OCI-LY7 (cell line): ENCODE results near the gene TMX4.

Source experiments
- CTCF ChIP-seq: fragments of 200-600 bp; sonication (generic); conservative IDR thresholded peaks from 2 replicates; pipeline ENCODE4 v1.5.1; 2014; ENCODE audit warnings: mild to moderate bottlenecking, antibody characterized with exemption, low read length, moderate library complexity, mixed read lengths
- EZH2phosphoT487 ChIP-seq: fragments of 200-600 bp; sonication (generic); IDR thresholded peaks from 2 replicates; pipeline ENCODE4 v1.6.1; 2018; ENCODE audit warnings: low read depth, borderline replicate concordance, mild to moderate bottlenecking, mixed run types, antibody characterized with exemption, low read length, moderate library complexity, mixed read lengths

DNA sequence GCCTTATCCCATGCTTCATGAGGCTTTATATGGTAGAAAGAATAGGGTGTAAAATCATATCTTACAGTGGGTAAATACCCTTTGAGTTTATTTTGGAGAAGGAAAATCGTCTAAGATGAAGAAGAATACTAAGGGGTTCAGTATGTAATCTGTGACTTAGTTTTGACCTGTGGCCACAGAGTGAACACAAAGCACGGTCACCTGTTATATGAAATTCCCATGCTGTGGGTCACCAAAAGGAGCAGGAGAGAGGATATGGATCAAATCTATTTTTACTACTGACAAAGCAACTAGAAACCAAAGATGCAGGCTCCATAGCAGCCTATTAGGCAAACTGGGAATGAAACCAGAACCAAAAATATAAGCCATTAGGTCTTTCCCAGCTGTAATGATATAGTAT lies 75.7 kb downstream of the TMX4 start:
- TF ChIP-seq EZH2phosphoT487 (no peak), CTCF (no peak)
